ENCODE data around the gene GTSE1. TPM values are rescaled to one million over a fixed set of nuclear protein-coding genes. Genes with fewer than 3 reads are reported as not detected.

GTSE1 gene
- total and polyA plus RNA-seq, 2 of the 13 experiments (the other 11 are each of a cell fraction or from before 2014, with no cell fraction given): 10.7 to 13.5 TPM

- TF ChIP-seq HDAC2 (CRISPR knock-in tag; IDR thresholded peaks at IDR 0.05) (peak; percentile 28; the same call in 1 of the 2 replicates), POLR2A (IDR thresholded peaks at IDR 0.05; ENCODE audit: insufficient read depth in 1 of 2, low read depth in 2 of 2, low read length in 2 of 2) (peak; percentile 68 to 79), KDM2A (CRISPR knock-in tag; IDR thresholded peaks at IDR 0.05; ENCODE audit: borderline replicate concordance, low read depth) (0 out of 2 replicates have a peak, but pooled peaks have one; percentile 13), JUND (CRISPR knock-in tag; IDR thresholded peaks at IDR 0.05) (no peak), ASH2L (IDR thresholded peaks at IDR 0.05; ENCODE audit: insufficient read length, low read depth, low read length) (peak; percentile 61), RARA (CRISPR knock-in tag; IDR thresholded peaks at IDR 0.05) (no peak; the same call in none of the 2 replicates), ZNF34 (CRISPR knock-in tag; IDR thresholded peaks at IDR 0.05; ENCODE audit: borderline replicate concordance) (no peak), ZNF678 (CRISPR knock-in tag; IDR thresholded peaks at IDR 0.05) (no peak), SOX6 (IDR thresholded peaks at IDR 0.05) (no peak), SOX6 (CRISPR knock-in tag; IDR thresholded peaks at IDR 0.05) (peak; percentile 67), DDIT3 (CRISPR knock-in tag; IDR thresholded peaks at IDR 0.05) (no peak), ZNF646 (CRISPR knock-in tag; IDR thresholded peaks at IDR 0.05) (no peak), TEAD3 (CRISPR knock-in tag; optimal IDR thresholded peaks at IDR 0.05; ENCODE audit: borderline replicate concordance) (peak; percentile 92), ZNF343 (CRISPR knock-in tag; IDR thresholded peaks at IDR 0.05) (no peak), IRF2 (CRISPR knock-in tag; IDR thresholded peaks at IDR 0.05) (no peak), NFATC3 (CRISPR knock-in tag; IDR thresholded peaks at IDR 0.05) (no peak), ZNF367 (CRISPR knock-in tag; IDR thresholded peaks at IDR 0.05; ENCODE audit: borderline replicate concordance) (no peak), TBL1XR1 (IDR thresholded peaks at IDR 0.05; ENCODE audit: borderline replicate concordance, low read length, partially characterized antibody) (no peak), PRDM4 (CRISPR knock-in tag; IDR thresholded peaks at IDR 0.05; ENCODE audit: borderline replicate concordance) (no peak), GATAD2A (CRISPR knock-in tag; IDR thresholded peaks at IDR 0.05) (peak; percentile 8; the same call in 1 of the 2 replicates), ZNF768 (CRISPR knock-in tag; IDR thresholded peaks at IDR 0.05) (peak; percentile 68; the same call in 1 of the 2 replicates), FOXK1 (CRISPR knock-in tag; IDR thresholded peaks at IDR 0.05; ENCODE audit: borderline replicate concordance, low read depth) (no peak)
Measured at GRCh38 chr22:46379066-46379930, 82.6 kb downstream of the GTSE1 start (continued).

Measured in HepG2 (cell line).